Measurements from ENCODE around the gene MEI1. TPM values are rescaled to one million over a fixed set of nuclear protein-coding genes. Genes with fewer than 3 reads are reported as not detected.
"Not testable (repeated sequence)": the region's sequence is repeated elsewhere in the genome, so short reads cannot be mapped to it uniquely, and the experiment has no call there.

The MEI1 gene
- total RNA-seq, 1 donor from 2014 or later: 2.3 TPM

- Histone ChIP-seq H3K4me3 (no peak overlapping the region), H3K4me1 (no peaks in the 10 kb centered on the region), H3K9me3 (no peaks in the 10 kb centered on the region), H3K27me3 (no peaks in the 10 kb centered on the region), H3K27ac (no peak overlapping the region), H3K36me3 (no peaks in the 10 kb centered on the region)
- TF ChIP-seq CTCF (IDR thresholded peaks at IDR 0.05): no peak
- no peak for ATAC-seq
- DNase-seq: no peak
- intact Hi-C loops (cut with DNase I): no loop called here
These were observed 23.2 kb downstream of the MEI1 start for GRCh38 chr22:41722496-41722895.

GRCh38 chr22:41725510-41726110, 26.3 kb downstream of the MEI1 start:
- Histone ChIP-seq H3K9me3 (no peaks in the 10 kb centered on the region), H3K4me3 (no peak overlapping the region), H3K27me3 (no peaks in the 10 kb centered on the region), H3K4me1 (no peaks in the 10 kb centered on the region), H3K36me3 (no peaks in the 10 kb centered on the region), H3K27ac (no peak overlapping the region)
- no peak for ATAC-seq
- no peak for DNase-seq
- intact Hi-C loops (cut with DNase I): no loop called here
- TF ChIP-seq CTCF (IDR thresholded peaks at IDR 0.05): no peak

- no peaks in the 10 kb centered on the region for H3K27me3 ChIP-seq
- H3K4me3 ChIP-seq: no peak overlapping the region
- H3K9me3 ChIP-seq: no peaks in the 10 kb centered on the region
- intact Hi-C loops (cut with DNase I): no loop called here
- no peak for TF ChIP-seq CTCF (IDR thresholded peaks at IDR 0.05)
- H3K4me1 ChIP-seq: no peaks in the 10 kb centered on the region
- no peaks in the 10 kb centered on the region for H3K36me3 ChIP-seq
- H3K27ac ChIP-seq: no peak overlapping the region
- no peak for DNase-seq
- no peak for ATAC-seq
These were observed 32.3 kb downstream of the MEI1 start for GRCh38 chr22:41731609-41732008.

- intact Hi-C loops (cut with DNase I): no loop called here
- Histone ChIP-seq H3K4me1 (no peaks in the 10 kb centered on the region), H3K9me3 (no peaks in the 10 kb centered on the region), H3K27me3 (no peaks in the 10 kb centered on the region), H3K4me3 (no peak overlapping the region), H3K36me3 (no peaks in the 10 kb centered on the region), H3K27ac (no peak overlapping the region)
- DNase-seq (no peak), ATAC-seq (no peak)
- no peak for TF ChIP-seq CTCF (IDR thresholded peaks at IDR 0.05)
These were observed 32.9 kb downstream of the MEI1 start for GRCh38 chr22:41732096-41732772.

- intact Hi-C loops (cut with DNase I); ATAC-seq; H3K4me1 ChIP-seq; H3K27me3 ChIP-seq; H3K9me3 ChIP-seq; H3K4me3 ChIP-seq; H3K36me3 ChIP-seq; DNase-seq; H3K27ac ChIP-seq: not testable (repeated sequence)
These were observed 33.9 kb downstream of the MEI1 start for GRCh38 chr22:41733241-41733640.

- intact Hi-C loops (cut with DNase I): no loop called here
- Histone ChIP-seq H3K4me3 (no peak overlapping the region), H3K27me3 (no peaks in the 10 kb centered on the region), H3K4me1 (no peaks in the 10 kb centered on the region), H3K36me3 (no peaks in the 10 kb centered on the region), H3K9me3 (no peaks in the 10 kb centered on the region), H3K27ac (no peak overlapping the region)
- no peak for DNase-seq
- ATAC-seq: no peak
- no peak for TF ChIP-seq CTCF (IDR thresholded peaks at IDR 0.05)
These were observed 40.3 kb downstream of the MEI1 start for GRCh38 chr22:41739576-41739975.

Data from upper lobe of right lung (tissue), 1 donor.